Suprapubic skin (tissue), 4 donors: Measurements from ENCODE around the gene CEACAM6.

Experiments
- EP300 ChIP-seq: sonication (generic); formaldehyde crosslinking; IDR thresholded peaks from one replicate; pipeline ENCODE4 v1.6.1; 2017; ENCODE audit warnings: antibody characterized with exemption
- POLR2A ChIP-seq, 2 donors: fragments of 450-650 bp; IDR thresholded peaks; one replicate each; pipeline ENCODE4 v1.6.1; 2017; ENCODE audit warnings: antibody characterized with exemption in 2 of 2, mild to moderate bottlenecking in 2 of 2, moderate library complexity in 2 of 2
- POLR2AphosphoS5 ChIP-seq, 3 donors: sonication (generic); formaldehyde crosslinking; IDR thresholded peaks; one replicate each; pipeline ENCODE4 v1.6.1; 2017; ENCODE audit warnings: antibody characterized with exemption in 3 of 3
- TF ChIP-seq, protein P1 (sequence below), 2 donors: fragments of 200-600 bp in 1 of 2; fragments of 450-650 bp in 1 of 2; sonication (generic) in 1 of 2; IDR thresholded peaks; one replicate each; pipeline ENCODE4 v1.5.1; 2016 to 2019; ENCODE audit warnings: antibody characterized with exemption in 2 of 2, mild to moderate bottlenecking in 1 of 2, moderate library complexity in 1 of 2

DNA sequence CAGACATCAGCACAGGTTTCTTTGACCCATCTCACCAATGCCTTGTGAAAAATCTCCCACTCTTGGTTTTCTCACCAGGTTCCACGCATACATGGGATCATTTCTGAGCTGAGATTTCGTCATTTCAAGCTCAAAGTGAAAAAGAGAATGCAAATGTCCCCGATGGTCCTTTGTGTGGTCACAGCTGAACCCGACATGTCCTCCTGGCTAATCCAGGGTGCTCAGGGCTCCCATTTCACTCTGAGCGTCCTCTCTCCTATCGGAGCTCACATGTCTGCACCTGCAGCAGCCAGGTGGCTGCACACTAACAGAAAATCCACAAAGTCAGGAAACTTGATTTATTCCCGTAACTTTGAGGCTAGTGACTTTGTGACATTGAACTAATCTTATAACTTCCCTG, 31.7 kb downstream of the CEACAM6 start:
- TF ChIP-seq POLR2A (IDR thresholded peaks at IDR 0.05) (no peak), POLR2AphosphoS5 (IDR thresholded peaks at IDR 0.05) (no peak), EP300 (no peak)
- TF ChIP-seq, protein P1, sequence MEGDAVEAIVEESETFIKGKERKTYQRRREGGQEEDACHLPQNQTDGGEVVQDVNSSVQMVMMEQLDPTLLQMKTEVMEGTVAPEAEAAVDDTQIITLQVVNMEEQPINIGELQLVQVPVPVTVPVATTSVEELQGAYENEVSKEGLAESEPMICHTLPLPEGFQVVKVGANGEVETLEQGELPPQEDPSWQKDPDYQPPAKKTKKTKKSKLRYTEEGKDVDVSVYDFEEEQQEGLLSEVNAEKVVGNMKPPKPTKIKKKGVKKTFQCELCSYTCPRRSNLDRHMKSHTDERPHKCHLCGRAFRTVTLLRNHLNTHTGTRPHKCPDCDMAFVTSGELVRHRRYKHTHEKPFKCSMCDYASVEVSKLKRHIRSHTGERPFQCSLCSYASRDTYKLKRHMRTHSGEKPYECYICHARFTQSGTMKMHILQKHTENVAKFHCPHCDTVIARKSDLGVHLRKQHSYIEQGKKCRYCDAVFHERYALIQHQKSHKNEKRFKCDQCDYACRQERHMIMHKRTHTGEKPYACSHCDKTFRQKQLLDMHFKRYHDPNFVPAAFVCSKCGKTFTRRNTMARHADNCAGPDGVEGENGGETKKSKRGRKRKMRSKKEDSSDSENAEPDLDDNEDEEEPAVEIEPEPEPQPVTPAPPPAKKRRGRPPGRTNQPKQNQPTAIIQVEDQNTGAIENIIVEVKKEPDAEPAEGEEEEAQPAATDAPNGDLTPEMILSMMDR (IDR thresholded peaks at IDR 0.05): no peak
